ENCODE measurements around the gene EN2. TPM values are rescaled to one million over a fixed set of nuclear protein-coding genes. Genes with fewer than 3 reads are reported as not detected.
"Not testable (repeated sequence)": the region's sequence is repeated elsewhere in the genome, so short reads cannot be mapped to it uniquely, and the experiment has no call there.

The EN2 gene
- total RNA-seq, 1 donor from 2014 or later, result 7.2 TPM

DNA sequence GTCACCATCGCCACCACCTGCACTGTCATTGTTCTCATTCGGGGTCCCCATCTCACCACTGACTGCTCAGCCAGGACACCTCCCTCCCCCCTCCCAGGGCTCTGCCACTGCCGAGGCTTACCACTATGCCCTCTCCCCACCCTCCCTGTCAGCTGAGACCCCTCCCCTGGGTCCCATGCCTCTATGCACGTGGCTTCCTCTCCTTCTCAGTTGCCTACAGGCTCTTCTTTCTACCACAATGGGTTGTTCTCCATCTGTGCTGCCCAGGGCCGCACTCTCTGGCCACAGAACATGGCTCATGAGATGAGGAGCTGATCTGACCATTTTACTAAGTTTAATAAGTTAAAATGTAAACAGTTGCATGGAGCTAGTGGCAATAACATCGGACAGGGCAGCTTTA lies 16.1 kb upstream of the EN2 start:
- Mint-ChIP-seq H3K4me1 (no peaks in the 10 kb centered on the region), H3K9me3 (no peaks in the 10 kb centered on the region), H3K27me3 (ENCODE audit: low read depth) (peaks cover 96% of the 10 kb centered on the region), H3K4me3 (no peak overlapping the region), H3K27ac (ENCODE audit: unreplicated experiment) (no peak overlapping the region), H3K36me3 (ENCODE audit: low read depth) (no peaks in the 10 kb centered on the region)
- DNase-seq (ENCODE audit: low read depth, low spot score), result no peak
- TF ChIP-seq, protein P1, sequence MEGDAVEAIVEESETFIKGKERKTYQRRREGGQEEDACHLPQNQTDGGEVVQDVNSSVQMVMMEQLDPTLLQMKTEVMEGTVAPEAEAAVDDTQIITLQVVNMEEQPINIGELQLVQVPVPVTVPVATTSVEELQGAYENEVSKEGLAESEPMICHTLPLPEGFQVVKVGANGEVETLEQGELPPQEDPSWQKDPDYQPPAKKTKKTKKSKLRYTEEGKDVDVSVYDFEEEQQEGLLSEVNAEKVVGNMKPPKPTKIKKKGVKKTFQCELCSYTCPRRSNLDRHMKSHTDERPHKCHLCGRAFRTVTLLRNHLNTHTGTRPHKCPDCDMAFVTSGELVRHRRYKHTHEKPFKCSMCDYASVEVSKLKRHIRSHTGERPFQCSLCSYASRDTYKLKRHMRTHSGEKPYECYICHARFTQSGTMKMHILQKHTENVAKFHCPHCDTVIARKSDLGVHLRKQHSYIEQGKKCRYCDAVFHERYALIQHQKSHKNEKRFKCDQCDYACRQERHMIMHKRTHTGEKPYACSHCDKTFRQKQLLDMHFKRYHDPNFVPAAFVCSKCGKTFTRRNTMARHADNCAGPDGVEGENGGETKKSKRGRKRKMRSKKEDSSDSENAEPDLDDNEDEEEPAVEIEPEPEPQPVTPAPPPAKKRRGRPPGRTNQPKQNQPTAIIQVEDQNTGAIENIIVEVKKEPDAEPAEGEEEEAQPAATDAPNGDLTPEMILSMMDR (conservative IDR thresholded peaks at IDR 0.05), result no peak

DNA sequence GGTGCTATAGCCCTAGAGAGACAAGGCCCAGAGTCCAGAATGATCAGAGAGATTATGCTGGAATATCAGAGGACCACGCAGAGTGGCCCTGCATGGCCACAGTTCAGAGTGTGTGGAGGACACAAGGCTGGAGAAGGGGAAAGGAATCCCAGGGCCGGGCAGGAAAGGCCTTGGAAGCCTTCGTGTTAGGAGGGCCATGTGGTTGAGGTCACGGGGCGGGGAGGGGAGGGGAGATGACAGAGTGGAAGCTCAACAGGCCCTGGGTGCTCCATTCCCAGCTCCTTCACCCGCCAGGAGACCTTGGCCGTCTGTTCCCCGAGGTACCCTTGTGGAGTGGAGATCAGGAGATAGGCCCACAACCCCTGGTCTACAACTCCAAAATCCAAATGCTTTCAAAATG lies 13.2 kb upstream of the EN2 start:
- peaks cover 95% of the 10 kb centered on the region for H3K27me3 Mint-ChIP-seq (ENCODE audit: low read depth)
- H3K4me1 Mint-ChIP-seq, result peaks cover 7% of the 10 kb centered on the region
- peaks cover 5% of the 10 kb centered on the region for H3K36me3 Mint-ChIP-seq (ENCODE audit: low read depth)
- no peak overlapping the region for H3K4me3 Mint-ChIP-seq
- TF ChIP-seq, protein P1 (conservative IDR thresholded peaks at IDR 0.05), result no peak
- DNase-seq (ENCODE audit: low read depth, low spot score), result no peak
- H3K27ac Mint-ChIP-seq (ENCODE audit: unreplicated experiment), result no peak overlapping the region
- no peaks in the 10 kb centered on the region for H3K9me3 Mint-ChIP-seq

DNA sequence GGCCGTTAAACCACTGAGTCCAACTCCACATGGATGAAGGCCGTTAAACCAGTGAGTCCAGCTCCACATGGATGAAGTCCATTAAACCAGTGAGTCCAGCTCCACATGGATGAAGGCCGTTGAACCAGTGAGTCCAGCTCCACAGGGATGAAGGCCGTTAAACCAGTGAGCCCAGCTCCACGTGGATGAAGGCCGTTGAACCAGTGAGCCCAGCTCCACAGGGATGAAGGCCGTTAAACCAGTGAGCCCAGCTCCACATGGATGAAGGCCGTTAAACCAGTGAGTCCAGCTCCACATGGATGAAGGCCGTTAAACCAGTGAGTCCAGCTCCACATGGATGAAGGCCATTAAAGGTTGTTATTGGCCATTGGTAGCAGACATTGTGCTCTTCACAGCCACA lies 12.3 kb upstream of the EN2 start:
- not testable (repeated sequence) for H3K27ac Mint-ChIP-seq (ENCODE audit: unreplicated experiment); H3K4me3 Mint-ChIP-seq; H3K4me1 Mint-ChIP-seq; H3K36me3 Mint-ChIP-seq (ENCODE audit: low read depth); H3K9me3 Mint-ChIP-seq; DNase-seq (ENCODE audit: low read depth, low spot score)
- peaks cover 95% of the 10 kb centered on the region for H3K27me3 Mint-ChIP-seq (ENCODE audit: low read depth)

DNA sequence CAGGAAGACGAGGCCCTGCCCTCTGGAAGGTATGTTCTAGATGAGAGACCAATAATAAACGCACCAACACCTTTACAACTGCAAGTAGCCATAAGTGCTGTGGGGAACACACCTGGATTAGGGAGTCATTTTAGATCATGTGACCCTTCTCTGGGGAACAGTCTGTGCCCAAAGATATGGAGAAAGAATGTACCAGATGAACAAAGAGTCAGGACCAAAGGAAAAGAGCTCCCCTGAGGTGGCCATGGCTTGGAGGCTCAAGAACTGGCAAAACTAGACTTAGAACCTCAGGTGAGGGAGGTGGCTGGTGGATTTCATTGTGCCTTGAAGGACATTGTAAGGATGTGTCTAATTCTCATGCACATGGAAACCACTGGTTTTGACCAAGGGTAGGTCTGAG lies 10.3 kb upstream of the EN2 start:
- no peak overlapping the region for H3K27ac Mint-ChIP-seq (ENCODE audit: unreplicated experiment)

DNA sequence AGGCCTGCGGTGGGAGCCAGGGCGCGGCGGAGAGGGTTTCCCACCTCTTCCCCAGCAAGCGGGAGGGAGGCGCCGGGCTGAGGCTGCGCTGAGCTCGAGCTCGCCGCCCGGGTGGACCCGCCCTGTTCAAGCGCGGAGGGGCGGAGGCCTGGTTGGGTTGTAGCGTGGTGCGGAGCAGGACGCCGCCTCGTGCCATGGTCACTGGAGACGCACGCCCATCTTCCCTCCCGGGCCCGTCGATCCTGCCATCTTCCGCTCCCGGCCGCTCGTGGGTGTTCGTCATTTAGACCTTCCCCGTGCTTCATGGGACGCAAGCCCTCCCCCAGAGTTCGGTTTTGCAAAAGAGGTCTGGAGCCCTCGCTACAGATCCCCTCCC lies 9.3 kb upstream of the EN2 start:
- H3K9me3 Mint-ChIP-seq, result no peaks in the 10 kb centered on the region
- H3K36me3 Mint-ChIP-seq (ENCODE audit: low read depth), result peaks cover 5% of the 10 kb centered on the region
- TF ChIP-seq, protein P1 (conservative IDR thresholded peaks at IDR 0.05), result no peak
- no peak for DNase-seq (ENCODE audit: low read depth, low spot score)
- H3K27ac Mint-ChIP-seq (ENCODE audit: unreplicated experiment), result no peak overlapping the region
- H3K4me1 Mint-ChIP-seq, result peaks cover 7% of the 10 kb centered on the region
- peaks cover 97% of the 10 kb centered on the region for H3K27me3 Mint-ChIP-seq (ENCODE audit: low read depth)
- no peak overlapping the region for H3K4me3 Mint-ChIP-seq

More for the DNA sequence above, 10.3 kb upstream of the EN2 start:
- TF ChIP-seq, protein P1 (conservative IDR thresholded peaks at IDR 0.05), result no peak
- no peaks in the 10 kb centered on the region for H3K9me3 Mint-ChIP-seq
- H3K27me3 Mint-ChIP-seq (ENCODE audit: low read depth), result peaks cover 95% of the 10 kb centered on the region
- peak overlapping the region; percentile 80 for H3K4me3 Mint-ChIP-seq
- H3K4me1 Mint-ChIP-seq, result peaks cover 7% of the 10 kb centered on the region
- no peak for DNase-seq (ENCODE audit: low read depth, low spot score)
- H3K36me3 Mint-ChIP-seq (ENCODE audit: low read depth), result peaks cover 5% of the 10 kb centered on the region

DNA sequence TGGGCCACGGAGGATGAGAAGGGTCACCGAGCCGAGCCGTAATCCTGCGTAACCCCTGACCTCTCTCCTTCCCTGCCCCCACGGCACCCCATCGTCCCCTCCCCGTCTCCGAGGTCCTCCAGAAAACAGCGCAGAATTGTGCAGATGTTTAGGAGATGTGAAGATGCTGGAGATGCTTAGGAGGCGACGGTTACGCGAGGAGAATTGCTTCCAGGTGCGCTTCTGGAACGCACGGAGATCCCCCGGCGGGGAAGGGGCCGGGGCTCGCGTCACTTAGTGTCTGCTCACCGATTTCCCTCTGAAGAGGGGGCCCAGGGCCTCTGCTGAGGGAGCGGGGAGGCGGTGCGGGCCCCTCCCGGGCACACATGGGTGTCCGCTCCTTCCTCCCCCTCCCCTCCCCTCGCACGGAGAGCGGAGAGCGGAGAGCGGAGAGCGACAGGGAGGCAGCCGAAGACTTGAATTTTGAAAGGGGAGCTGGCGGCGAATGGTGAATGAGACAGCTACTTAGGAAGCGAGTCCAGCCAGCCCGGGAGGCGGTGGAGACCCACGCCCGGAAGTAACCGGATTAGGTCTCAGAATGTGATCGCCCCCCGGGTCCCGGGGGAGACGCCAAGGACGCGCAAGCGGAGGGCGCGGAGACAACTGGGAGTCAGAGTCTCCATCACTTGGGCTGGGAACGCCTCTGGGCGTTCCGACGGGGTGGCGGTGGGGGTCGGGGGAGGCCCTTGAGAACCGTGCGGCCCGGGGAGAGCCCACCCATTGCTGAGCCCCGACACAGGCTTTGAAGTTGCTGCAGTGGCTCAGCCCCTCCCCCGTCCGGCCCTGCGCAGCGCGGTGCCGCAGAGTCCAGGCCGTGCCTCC lies 8.7 kb upstream of the EN2 start:
- H3K4me1 Mint-ChIP-seq, result peaks cover 9% of the 10 kb centered on the region
- H3K4me3 Mint-ChIP-seq, result no peak overlapping the region
- peaks cover 97% of the 10 kb centered on the region for H3K27me3 Mint-ChIP-seq (ENCODE audit: low read depth)
- no peak for DNase-seq (ENCODE audit: low read depth, low spot score)
- TF ChIP-seq, protein P1 (conservative IDR thresholded peaks at IDR 0.05), result no peak
- peaks cover 5% of the 10 kb centered on the region for H3K36me3 Mint-ChIP-seq (ENCODE audit: low read depth)
- no peak overlapping the region for H3K27ac Mint-ChIP-seq (ENCODE audit: unreplicated experiment)
- no peaks in the 10 kb centered on the region for H3K9me3 Mint-ChIP-seq

Measured in neural crest cell (in vitro differentiated cells).